Ovary (tissue), 3 donors: Measurements from ENCODE around the gene RERE.

Experiments
- CTCF ChIP-seq, 3 donors: fragments of 450-650 bp in 2 of 3; fragments of 200-600 bp in 1 of 3; IDR thresholded peaks; one replicate each; pipeline versions ENCODE4 v1.5.1 to v1.8.0; 2016 to 2022; ENCODE audit warnings: antibody characterized with exemption in 3 of 3, mild to moderate bottlenecking in 1 of 3
- POLR2A ChIP-seq: fragments of 450-650 bp; IDR thresholded peaks from one replicate; pipeline ENCODE4 v1.6.1; 2017; ENCODE audit warnings: antibody characterized with exemption, mild to moderate bottlenecking, moderate library complexity
- donor health status: DM: no; HTN: no; CAD: no.

- TF ChIP-seq CTCF (IDR thresholded peaks at IDR 0.05): no peak
- TF ChIP-seq POLR2A: no peak
These were observed 478.2 kb downstream of the RERE start for GRCh38 chr1:8339203-8339600.
